OCI-LY7 (cell line): ENCODE measurements around the gene DMAC2. TPM values are rescaled to one million over a fixed set of nuclear protein-coding genes. Genes with fewer than 3 reads are reported as not detected.
A peak's percentile ranks its signal among the peaks of the same experiment; 100 is the strongest.

Experiments
- BruUV-seq: library from RNA; stranded (reverse); fragments of 400-500 nt; replicated peaks from 2 replicates; lab custom pipeline; 2021; lab: Mats Ljungman, UMichigan
- CTCF ChIA-PET: fragments of 300-600 bp; sonication (Branson Sonifier 250); formaldehyde crosslinking; loops from one replicate; lab custom pipeline; 2022; ENCODE audit warnings: antibody characterized with exemption; ENCODE audit not compliant: unreplicated experiment; lab: Charles Lee
- POLR2A ChIA-PET: fragments of 300-600 bp; sonication (Branson Sonifier 250); formaldehyde crosslinking; loops from one replicate; lab custom pipeline; 2022; ENCODE audit warnings: antibody characterized with exemption; lab: Charles Lee
- DNase-seq: peaks from one replicate; pipeline ENCODE4 v3.0.0-alpha.2; 2015; ENCODE audit warnings: low spot score
- H2AFZ ChIP-seq: fragments of 200-600 bp; sonication (generic), shearing (Covaris generic); 2 replicates; pipeline ENCODE4 v1.6.1; 2014; ENCODE audit warnings: mild to moderate bottlenecking, antibody characterized with exemption, low read length, moderate library complexity
- H3K27ac ChIP-seq: fragments of 200-600 bp; sonication (generic); 2 replicates; pipeline ENCODE4 v1.5.1; 2014; ENCODE audit warnings: mixed run types, low read depth, mild to moderate bottlenecking, moderate library complexity, low read length, inconsistent platforms; ENCODE audit not compliant: poor library complexity, severe bottlenecking
- H3K36me3 ChIP-seq: fragments of 200-600 bp; sonication (generic); 2 replicates; pipeline ENCODE4 v1.6.1; 2014; ENCODE audit warnings: mild to moderate bottlenecking, antibody characterized with exemption, low read length, moderate library complexity, mixed read lengths; ENCODE audit not compliant: insufficient read depth
- H3K4me1 ChIP-seq: fragments of 200-600 bp; sonication (generic); 2 replicates; pipeline ENCODE4 v1.5.1; 2014; ENCODE audit warnings: mild to moderate bottlenecking, low read length; ENCODE audit not compliant: insufficient read depth, poor library complexity, severe bottlenecking
- H3K4me2 ChIP-seq: fragments of 200-600 bp; sonication (generic); 2 replicates; pipeline ENCODE4 v1.6.1; 2014; ENCODE audit warnings: mild to moderate bottlenecking, low read length
- H3K4me3 ChIP-seq: fragments of 200-600 bp; sonication (generic); 2 replicates; pipeline ENCODE4 v1.5.1; 2014; ENCODE audit warnings: mild to moderate bottlenecking, low read depth, low read length; ENCODE audit not compliant: poor library complexity, severe bottlenecking
- H3K79me2 ChIP-seq: fragments of 200-600 bp; sonication (generic); 2 replicates; pipeline ENCODE4 v1.6.1; 2016; ENCODE audit warnings: low read depth, mild to moderate bottlenecking, low read length, moderate library complexity, mixed read lengths; ENCODE audit not compliant: insufficient read depth
- H3K9me2 ChIP-seq: fragments of 200-600 bp; sonication (generic); 2 replicates; pipeline ENCODE4 v1.6.1; 2016; ENCODE audit warnings: mild to moderate bottlenecking, low read length, mixed read lengths; ENCODE audit not compliant: insufficient read depth
- H3K9me3 ChIP-seq: fragments of 200-600 bp; sonication (generic); 2 replicates; pipeline ENCODE4 v1.6.1; 2014; ENCODE audit warnings: mild to moderate bottlenecking, mixed run types, low read length, mixed read lengths
- H4K20me1 ChIP-seq: fragments of 200-600 bp; sonication (generic); 2 replicates; pipeline ENCODE4 v1.6.1; 2014; ENCODE audit warnings: mild to moderate bottlenecking, antibody characterized with exemption, low read length, moderate library complexity, mixed read lengths; ENCODE audit not compliant: insufficient read depth
- CTCF ChIP-seq: fragments of 200-600 bp; sonication (generic); conservative IDR thresholded peaks from 2 replicates; pipeline ENCODE4 v1.5.1; 2014; ENCODE audit warnings: mild to moderate bottlenecking, antibody characterized with exemption, low read length, moderate library complexity, mixed read lengths
- EZH2phosphoT487 ChIP-seq: fragments of 200-600 bp; sonication (generic); IDR thresholded peaks from 2 replicates; pipeline ENCODE4 v1.6.1; 2018; ENCODE audit warnings: low read depth, borderline replicate concordance, mild to moderate bottlenecking, mixed run types, antibody characterized with exemption, low read length, moderate library complexity, mixed read lengths
- intact Hi-C: fragments of 100-400 bp; cut with micrococcal nuclease; formaldehyde crosslinking; loops from one replicate; pipeline ENCODE4 v1.10.0; 2022; ENCODE audit not compliant: unreplicated experiment
- total RNA-seq, 2 experiments: library from RNA; depleted of rRNA in 1 of 2; stranded (reverse); fragments of >200 nt in 1 of 2; shearing (Covaris generic) in 1 of 2; gene quantifications; 2 replicates each; pipeline ENCODE4 v1.2.3, GENCODE V29; 2014 to 2022

The DMAC2 gene
- total RNA-seq, 2 experiments from 2014 or later = 30.6 to 41.6 TPM

GRCh38 chr19:41399525-41399924, 40.2 kb downstream of the DMAC2 start:
- Histone ChIP-seq H4K20me1 (no peaks in the 10 kb centered on the region), H3K4me2 (peak overlapping the region; percentile 87; the same call in 1 of the 2 replicates), H3K4me1 (peaks cover 29% of the 10 kb centered on the region), H3K27ac (no peak overlapping the region), H3K4me3 (no peak overlapping the region), H2AFZ (no peak overlapping the region), H3K9me3 (no peaks in the 10 kb centered on the region), H3K36me3 (peaks cover 3% of the 10 kb centered on the region; the same call in 1 of the 2 replicates), H3K9me2 (no peaks in the 10 kb centered on the region), H3K79me2 (peaks cover 34% of the 10 kb centered on the region)
- CTCF ChIA-PET = no interaction called here
- POLR2A ChIA-PET = no interaction called here
- TF ChIP-seq CTCF (no peak), EZH2phosphoT487 (no peak)
- BruUV-seq = no TSS peak
- intact Hi-C loops = no loop called here
- DNase-seq = no peak

GRCh38 chr19:41399091-41399490, 40.6 kb downstream of the DMAC2 start:
- no peaks in the 10 kb centered on the region for H3K9me2 ChIP-seq
- no peaks in the 10 kb centered on the region for H3K9me3 ChIP-seq
- peaks cover 29% of the 10 kb centered on the region for H3K4me1 ChIP-seq
- POLR2A ChIA-PET = interaction anchor here (0.9 kb wide), 1 partner anchor 35 kb away, joined by 3 read pairs; the partner anchor contains the start of gene B9D2
- BruUV-seq = no TSS peak
- intact Hi-C loops = no loop called here
- H3K4me2 ChIP-seq = peak overlapping the region; percentile 87
- H3K4me3 ChIP-seq = peak overlapping the region; percentile 96
- peaks cover 34% of the 10 kb centered on the region for H3K79me2 ChIP-seq
- no peak for DNase-seq
- H4K20me1 ChIP-seq = no peaks in the 10 kb centered on the region
- CTCF ChIA-PET = no interaction called here
- TF ChIP-seq CTCF = no peak
- TF ChIP-seq EZH2phosphoT487 = no peak
- no peak overlapping the region for H2AFZ ChIP-seq
- no peak overlapping the region for H3K27ac ChIP-seq
- peaks cover 3% of the 10 kb centered on the region; the same call in 1 of the 2 replicates for H3K36me3 ChIP-seq

GRCh38 chr19:41398598-41398997, 41.1 kb downstream of the DMAC2 start:
- Histone ChIP-seq H3K4me2 (peak overlapping the region; percentile 87), H3K79me2 (peaks cover 34% of the 10 kb centered on the region), H3K4me1 (peaks cover 29% of the 10 kb centered on the region), H3K27ac (no peak overlapping the region), H3K36me3 (peaks cover 3% of the 10 kb centered on the region; the same call in 1 of the 2 replicates), H2AFZ (no peak overlapping the region), H3K9me3 (no peaks in the 10 kb centered on the region), H4K20me1 (no peaks in the 10 kb centered on the region), H3K4me3 (peak overlapping the region; percentile 96), H3K9me2 (no peaks in the 10 kb centered on the region)
- CTCF ChIA-PET = no interaction called here
- TF ChIP-seq CTCF (no peak), EZH2phosphoT487 (no peak)
- no TSS peak for BruUV-seq
- POLR2A ChIA-PET = interaction anchor here (0.9 kb wide), 1 partner anchor 35 kb away, joined by 3 read pairs; the partner anchor contains the start of gene B9D2
- no peak for DNase-seq
- intact Hi-C loops = no loop called here
